Astrocyte of the cerebellum (primary cell): ENCODE data around the gene ATXN1.

Source experiments
- DNase-seq: peaks from one replicate; pipeline ENCODE4 v3.0.0-alpha.2; 2011; ENCODE audit warnings: low read depth
- H3K4me3 ChIP-seq: 2 replicates; pipeline ENCODE4 v1.5.1; 2011; ENCODE audit warnings: mild to moderate bottlenecking, low read depth, low read length, moderate library complexity
- CTCF ChIP-seq: IDR thresholded peaks from 2 replicates; pipeline ENCODE4 v1.5.1; 2012; ENCODE audit warnings: low read length, low read depth, moderate library complexity, mild to moderate bottlenecking; ENCODE audit errors: missing control alignments
- in situ Hi-C: cut with HindIII; loops from 2 replicates; pipeline ENCODE4 v1.10.0; 2017; ENCODE audit warnings: low sequenced_read_pairs

ATXN1 gene

GRCh38 chr6:16804546-16805242, 43.4 kb upstream of the ATXN1 start:
- TF ChIP-seq CTCF: no peak
- no peak overlapping the region for H3K4me3 ChIP-seq
- in situ Hi-C loops: no loop called here
- DNase-seq: no peak

GRCh38 chr6:16803294-16804200, 42.3 kb upstream of the ATXN1 start:
- in situ Hi-C loops: no loop called here
- DNase-seq: peak; percentile 54
- no peak for TF ChIP-seq CTCF

GRCh38 chr6:16802071-16802470, 40.8 kb upstream of the ATXN1 start:
- in situ Hi-C loops: no loop called here
- no peak for TF ChIP-seq CTCF
- peak; percentile 84 for DNase-seq
- no peak overlapping the region for H3K4me3 ChIP-seq

More at GRCh38 chr6:16803294-16804200, 42.3 kb upstream of the ATXN1 start:
- no peak overlapping the region for H3K4me3 ChIP-seq

- DNase-seq: no peak
- in situ Hi-C loops: no loop called here
- no peak overlapping the region for H3K4me3 ChIP-seq
- no peak for TF ChIP-seq CTCF
These were observed 39.7 kb upstream of the ATXN1 start for GRCh38 chr6:16800942-16801341.

GRCh38 chr6:16800341-16800740, 39.1 kb upstream of the ATXN1 start:
- no peak overlapping the region for H3K4me3 ChIP-seq
- in situ Hi-C loops: no loop called here
- DNase-seq: no peak
- TF ChIP-seq CTCF: no peak

- no peak for TF ChIP-seq CTCF
- no peak for DNase-seq
- in situ Hi-C loops: no loop called here
- no peak overlapping the region for H3K4me3 ChIP-seq
These were observed 38.3 kb upstream of the ATXN1 start for GRCh38 chr6:16799279-16800193.
